ENCODE results near the gene PSMB11.

Gene PSMB11

DNA sequence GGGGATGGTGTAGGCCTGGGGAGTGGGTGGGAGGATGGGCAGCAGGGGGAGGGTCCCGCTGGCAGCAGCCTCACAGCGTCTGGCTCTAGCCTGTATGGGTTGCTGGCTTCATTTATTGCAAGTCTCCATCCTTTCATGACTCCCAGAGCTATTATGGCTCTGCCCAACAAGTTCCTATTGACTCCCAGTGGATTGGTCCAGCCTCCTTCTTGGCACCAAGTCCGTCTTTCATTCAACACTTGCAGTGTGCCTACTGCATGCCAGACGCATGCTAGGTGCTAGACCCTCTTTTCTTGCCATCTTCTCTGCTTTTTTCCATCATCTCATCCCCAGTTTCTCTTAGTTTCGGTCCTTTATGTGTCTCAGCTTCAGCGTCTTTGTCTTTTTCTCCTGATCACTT lies 1.1 kb downstream of the PSMB11 start:
- H3K9me3 ChIP-seq (ENCODE audit: control insufficient read depth in 1 of 2, low read length in 2 of 2), result no peaks in the 10 kb centered on the region
- no peaks in the 10 kb centered on the region for H3K27me3 ChIP-seq (ENCODE audit: control insufficient read depth in 1 of 2, insufficient read depth in 2 of 2, low read length in 2 of 2)
- no peak overlapping the region for H3K4me3 ChIP-seq (ENCODE audit: low read depth in 1 of 2, low read length in 2 of 2)
- no peak overlapping the region for H3K27ac ChIP-seq (ENCODE audit: low read depth, low read length)
- peaks cover 12 to 13% of the 10 kb centered on the region in 2 donors for H3K4me1 ChIP-seq (ENCODE audit: control insufficient read depth in 1 of 2, insufficient read depth in 2 of 2, low read length in 2 of 2)
- H3K36me3 ChIP-seq (ENCODE audit: control insufficient read depth in 1 of 2, insufficient read depth in 2 of 2, low read length in 2 of 2), result no peaks in the 10 kb centered on the region
- H3K9ac ChIP-seq (ENCODE audit: low read depth in 1 of 2, low read length in 2 of 2), result no peak overlapping the region

DNA sequence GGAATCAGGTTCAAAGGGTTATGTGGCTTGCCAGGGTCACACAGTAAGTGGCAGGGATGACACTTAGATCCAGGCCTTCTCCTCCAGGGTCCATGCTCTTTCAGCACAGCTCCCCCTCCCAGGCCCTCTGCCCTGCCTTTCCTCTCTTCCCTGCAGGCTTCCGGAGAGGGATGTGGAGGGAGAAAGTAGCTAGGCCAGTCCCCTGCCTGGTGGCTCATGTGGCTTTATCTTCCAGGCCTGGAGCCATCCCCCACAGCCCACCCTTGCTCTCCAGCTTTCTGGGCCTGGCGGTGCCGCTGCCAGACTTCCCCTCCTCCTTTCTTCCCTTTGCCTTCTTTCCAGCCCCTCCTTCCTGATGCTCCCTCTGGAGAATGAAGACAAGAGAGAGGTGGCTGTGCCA lies 1.7 kb downstream of the PSMB11 start:
- Histone ChIP-seq H3K9ac (ENCODE audit: low read depth in 1 of 2, low read length in 2 of 2) (no peak overlapping the region), H3K36me3 (ENCODE audit: control insufficient read depth in 1 of 2, insufficient read depth in 2 of 2, low read length in 2 of 2) (no peaks in the 10 kb centered on the region)

DNA sequence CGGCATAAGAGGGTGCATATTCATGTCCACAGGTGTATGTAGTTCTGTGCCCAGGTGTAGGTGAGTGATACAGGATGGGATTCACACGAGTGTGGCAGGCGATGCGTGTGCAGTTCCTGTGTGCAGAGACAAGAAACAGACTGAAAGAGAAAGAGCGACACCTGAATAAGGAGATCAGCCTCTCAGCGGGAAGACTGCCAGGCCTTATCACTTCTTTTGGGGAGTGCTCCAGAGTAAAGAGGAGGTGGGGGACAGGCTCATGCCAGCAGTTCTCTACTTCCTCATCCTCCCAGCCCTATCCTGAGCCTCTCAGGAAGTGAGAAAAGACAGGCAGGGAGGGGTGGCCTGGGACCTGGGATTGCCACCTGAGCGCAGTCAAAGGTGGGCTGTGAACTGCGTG lies 2.8 kb downstream of the PSMB11 start:
- Histone ChIP-seq H3K4me1 (ENCODE audit: control insufficient read depth in 1 of 2, insufficient read depth in 2 of 2, low read length in 2 of 2) (peaks cover 12 to 13% of the 10 kb centered on the region in 2 donors), H3K9ac (ENCODE audit: low read depth in 1 of 2, low read length in 2 of 2) (no peak overlapping the region), H3K4me3 (ENCODE audit: low read depth in 1 of 2, low read length in 2 of 2) (no peak overlapping the region), H3K36me3 (ENCODE audit: control insufficient read depth in 1 of 2, insufficient read depth in 2 of 2, low read length in 2 of 2) (no peaks in the 10 kb centered on the region), H3K9me3 (ENCODE audit: control insufficient read depth in 1 of 2, low read length in 2 of 2) (no peaks in the 10 kb centered on the region), H3K27ac (ENCODE audit: low read depth, low read length) (no peak overlapping the region), H3K27me3 (ENCODE audit: control insufficient read depth in 1 of 2, insufficient read depth in 2 of 2, low read length in 2 of 2) (no peaks in the 10 kb centered on the region)

More for the DNA sequence above, 1.7 kb downstream of the PSMB11 start:
- peaks cover 12 to 13% of the 10 kb centered on the region in 2 donors for H3K4me1 ChIP-seq (ENCODE audit: control insufficient read depth in 1 of 2, insufficient read depth in 2 of 2, low read length in 2 of 2)
- no peak overlapping the region for H3K27ac ChIP-seq (ENCODE audit: low read depth, low read length)
- H3K27me3 ChIP-seq (ENCODE audit: control insufficient read depth in 1 of 2, insufficient read depth in 2 of 2, low read length in 2 of 2), result no peaks in the 10 kb centered on the region
- no peaks in the 10 kb centered on the region for H3K9me3 ChIP-seq (ENCODE audit: control insufficient read depth in 1 of 2, low read length in 2 of 2)
- H3K4me3 ChIP-seq (ENCODE audit: low read depth in 1 of 2, low read length in 2 of 2), result no peak overlapping the region

DNA sequence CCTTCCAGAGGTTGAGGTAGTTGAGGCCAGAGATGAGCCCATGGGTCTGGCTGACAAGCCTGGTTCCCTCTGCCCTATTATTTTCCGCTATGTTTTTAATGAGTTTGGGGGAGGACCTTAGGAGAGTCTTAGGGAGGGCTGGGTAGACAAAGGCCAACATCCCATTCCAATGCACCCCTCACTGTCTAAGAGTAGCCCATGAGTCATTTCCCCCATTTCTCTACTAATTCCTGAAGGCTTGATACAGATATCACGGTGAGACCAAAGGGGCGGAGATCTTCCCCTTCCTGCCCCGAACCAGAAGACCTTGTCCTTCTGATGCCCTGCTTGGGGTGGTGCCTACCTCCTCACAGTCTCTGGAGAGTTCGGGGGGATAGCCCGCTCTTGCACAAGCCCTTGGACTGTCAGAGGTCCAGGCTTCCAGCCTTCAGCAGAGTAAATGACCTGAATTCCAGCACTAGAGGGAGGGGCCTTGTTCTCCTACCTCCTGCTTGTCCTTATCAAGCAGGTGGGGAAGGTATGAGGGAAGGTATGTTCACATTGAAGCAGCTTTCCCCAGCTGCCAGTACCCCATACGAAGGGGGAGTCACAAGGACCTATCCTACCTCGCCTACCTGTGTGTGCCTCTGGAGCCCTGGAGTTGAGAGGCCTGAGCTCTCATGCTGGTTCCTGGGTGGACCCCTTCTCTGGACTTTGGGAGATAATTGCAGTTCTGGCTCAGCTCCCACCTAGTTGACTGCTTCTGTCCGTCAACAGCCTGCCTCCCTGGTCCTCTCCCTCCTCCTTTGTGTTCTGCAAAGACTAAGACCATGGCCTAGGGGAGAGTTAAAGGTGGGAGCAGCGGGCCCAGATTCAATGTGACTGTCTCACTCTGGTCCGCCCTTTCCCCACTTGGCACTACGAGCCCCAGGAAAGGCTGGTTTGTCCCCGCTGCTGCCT lies 3.7 kb downstream of the PSMB11 start:
- H3K36me3 ChIP-seq (ENCODE audit: control insufficient read depth in 1 of 2, insufficient read depth in 2 of 2, low read length in 2 of 2), result no peaks in the 10 kb centered on the region
- no peaks in the 10 kb centered on the region for H3K9me3 ChIP-seq (ENCODE audit: control insufficient read depth in 1 of 2, low read length in 2 of 2)
- H3K27me3 ChIP-seq (ENCODE audit: control insufficient read depth in 1 of 2, insufficient read depth in 2 of 2, low read length in 2 of 2), result no peaks in the 10 kb centered on the region
- H3K27ac ChIP-seq (ENCODE audit: low read depth, low read length), result no peak overlapping the region
- H3K4me1 ChIP-seq (ENCODE audit: control insufficient read depth in 1 of 2, insufficient read depth in 2 of 2, low read length in 2 of 2), result peaks cover 12 to 13% of the 10 kb centered on the region in 2 donors
- no peak overlapping the region for H3K4me3 ChIP-seq (ENCODE audit: low read depth in 1 of 2, low read length in 2 of 2)
- H3K9ac ChIP-seq (ENCODE audit: low read depth in 1 of 2, low read length in 2 of 2), result no peak overlapping the region

DNA sequence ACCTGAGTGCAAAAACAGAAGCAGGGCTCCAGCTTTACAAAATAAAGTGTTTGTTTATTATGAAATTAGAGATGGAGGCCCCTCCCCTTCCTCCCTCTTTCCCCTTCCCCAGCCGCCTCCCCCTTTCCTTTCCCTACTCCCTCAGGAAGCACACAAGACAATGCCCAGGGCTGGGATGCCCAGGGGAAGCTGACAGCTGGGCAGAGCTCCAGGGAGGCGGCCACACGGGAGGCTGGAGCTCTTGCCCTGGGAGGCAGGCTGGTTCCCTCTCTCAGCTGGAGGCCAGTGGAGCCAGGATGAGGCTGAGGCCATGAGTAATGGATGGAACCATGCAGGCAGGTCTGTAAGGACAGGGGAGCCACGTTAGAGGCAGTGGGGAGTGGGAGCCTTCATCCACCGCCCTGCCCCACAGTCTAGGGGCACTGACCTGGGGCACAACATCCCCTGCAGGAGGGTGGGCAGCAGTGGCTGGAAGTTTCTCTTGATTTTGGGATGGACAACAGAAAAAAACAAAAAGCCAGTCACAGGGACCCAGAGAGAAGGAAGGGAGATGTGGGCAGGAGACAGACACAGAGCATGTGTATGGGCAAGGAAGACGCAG lies 5.1 kb downstream of the PSMB11 start:
- Histone ChIP-seq H3K27me3 (ENCODE audit: control insufficient read depth in 1 of 2, insufficient read depth in 2 of 2, low read length in 2 of 2) (no peaks in the 10 kb centered on the region), H3K36me3 (ENCODE audit: control insufficient read depth in 1 of 2, insufficient read depth in 2 of 2, low read length in 2 of 2) (no peaks in the 10 kb centered on the region), H3K4me3 (ENCODE audit: low read depth in 1 of 2, low read length in 2 of 2) (no peak overlapping the region), H3K9me3 (ENCODE audit: control insufficient read depth in 1 of 2, low read length in 2 of 2) (no peaks in the 10 kb centered on the region), H3K27ac (ENCODE audit: low read depth, low read length) (no peak overlapping the region), H3K4me1 (ENCODE audit: control insufficient read depth in 1 of 2, insufficient read depth in 2 of 2, low read length in 2 of 2) (peaks cover 12 to 13% of the 10 kb centered on the region in 2 donors), H3K9ac (ENCODE audit: low read depth in 1 of 2, low read length in 2 of 2) (no peak overlapping the region)

DNA sequence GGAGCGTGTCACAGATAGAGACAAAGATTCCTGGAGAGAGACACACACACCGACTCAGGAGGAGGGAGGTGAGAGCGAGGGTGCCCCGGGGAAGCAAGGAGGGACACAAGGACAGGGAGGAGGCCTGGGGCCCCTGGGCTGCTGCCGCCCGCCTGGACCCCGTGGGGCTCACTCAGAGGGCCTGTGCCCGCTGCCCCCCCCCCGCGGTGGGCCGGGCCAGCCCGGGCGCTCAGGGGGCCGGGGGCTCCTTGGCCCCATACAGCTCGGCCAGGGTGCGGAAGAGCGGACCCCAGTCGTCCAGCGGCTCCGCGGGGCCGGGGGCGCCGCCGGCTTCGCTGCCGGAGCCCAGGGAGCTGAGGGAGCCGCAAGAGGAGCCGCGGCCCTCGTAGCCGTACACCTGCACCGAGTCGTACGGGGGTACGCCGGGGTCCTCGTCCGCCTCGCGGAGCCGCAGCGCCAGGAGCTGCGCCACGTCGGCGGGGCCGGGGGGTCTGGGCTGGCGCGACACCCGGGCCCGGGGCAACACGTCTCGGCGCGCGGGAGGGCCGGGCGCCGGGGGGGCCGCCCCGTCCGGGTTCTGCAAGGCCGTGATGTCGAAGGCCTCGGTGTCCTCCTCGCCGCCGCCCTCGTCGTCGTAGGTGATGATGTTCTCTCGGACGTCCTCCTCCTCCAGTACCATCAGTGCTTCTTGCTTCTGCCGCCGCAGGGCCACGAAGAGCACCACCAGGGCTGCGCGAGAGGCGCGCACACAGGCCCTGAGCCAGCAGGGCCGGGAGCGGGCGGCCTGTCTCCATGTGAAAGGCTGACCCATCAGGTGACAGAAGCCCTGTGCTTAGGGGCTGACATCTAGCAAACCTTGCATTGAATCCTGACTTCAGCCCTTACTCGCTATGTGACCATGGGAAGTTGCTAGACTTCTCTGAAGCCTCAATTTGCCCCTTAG lies 6.0 kb downstream of the PSMB11 start:
- Histone ChIP-seq H3K27ac (ENCODE audit: low read depth, low read length) (no peak overlapping the region), H3K27me3 (ENCODE audit: control insufficient read depth in 1 of 2, insufficient read depth in 2 of 2, low read length in 2 of 2) (no peaks in the 10 kb centered on the region), H3K9ac (ENCODE audit: low read depth in 1 of 2, low read length in 2 of 2) (no peak overlapping the region), H3K4me1 (ENCODE audit: control insufficient read depth in 1 of 2, insufficient read depth in 2 of 2, low read length in 2 of 2) (peaks cover 12 to 13% of the 10 kb centered on the region in 2 donors), H3K36me3 (ENCODE audit: control insufficient read depth in 1 of 2, insufficient read depth in 2 of 2, low read length in 2 of 2) (no peaks in the 10 kb centered on the region), H3K9me3 (ENCODE audit: control insufficient read depth in 1 of 2, low read length in 2 of 2) (no peaks in the 10 kb centered on the region), H3K4me3 (ENCODE audit: low read depth in 1 of 2, low read length in 2 of 2) (no peak overlapping the region)

DNA sequence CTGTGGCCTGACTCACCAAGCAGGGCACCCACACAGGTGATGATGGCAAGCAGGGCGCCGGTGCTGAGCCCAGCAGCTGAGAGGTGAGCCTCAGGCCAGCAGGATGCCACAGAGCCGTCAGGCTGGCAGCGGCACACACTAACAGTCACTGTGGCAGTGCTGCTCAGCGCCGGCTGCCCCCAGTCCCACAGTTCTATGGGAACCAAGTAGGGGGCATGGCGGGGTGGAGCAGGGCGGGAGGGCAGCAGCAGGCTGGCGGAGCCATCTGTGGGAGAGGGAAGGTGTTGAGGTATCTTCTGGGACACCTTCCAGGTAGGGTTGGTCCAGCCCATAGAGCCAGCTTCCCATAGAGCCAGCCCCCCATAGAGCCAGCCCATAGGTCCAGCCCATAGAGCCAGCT lies 7.0 kb downstream of the PSMB11 start:
- Histone ChIP-seq H3K9me3 (ENCODE audit: control insufficient read depth in 1 of 2, low read length in 2 of 2) (no peaks in the 10 kb centered on the region), H3K27me3 (ENCODE audit: control insufficient read depth in 1 of 2, insufficient read depth in 2 of 2, low read length in 2 of 2) (no peaks in the 10 kb centered on the region), H3K36me3 (ENCODE audit: control insufficient read depth in 1 of 2, insufficient read depth in 2 of 2, low read length in 2 of 2) (no peaks in the 10 kb centered on the region), H3K27ac (ENCODE audit: low read depth, low read length) (no peak overlapping the region), H3K4me3 (ENCODE audit: low read depth in 1 of 2, low read length in 2 of 2) (no peak overlapping the region), H3K4me1 (ENCODE audit: control insufficient read depth in 1 of 2, insufficient read depth in 2 of 2, low read length in 2 of 2) (peaks cover 12 to 13% of the 10 kb centered on the region in 2 donors), H3K9ac (ENCODE audit: low read depth in 1 of 2, low read length in 2 of 2) (no peak overlapping the region)

DNA sequence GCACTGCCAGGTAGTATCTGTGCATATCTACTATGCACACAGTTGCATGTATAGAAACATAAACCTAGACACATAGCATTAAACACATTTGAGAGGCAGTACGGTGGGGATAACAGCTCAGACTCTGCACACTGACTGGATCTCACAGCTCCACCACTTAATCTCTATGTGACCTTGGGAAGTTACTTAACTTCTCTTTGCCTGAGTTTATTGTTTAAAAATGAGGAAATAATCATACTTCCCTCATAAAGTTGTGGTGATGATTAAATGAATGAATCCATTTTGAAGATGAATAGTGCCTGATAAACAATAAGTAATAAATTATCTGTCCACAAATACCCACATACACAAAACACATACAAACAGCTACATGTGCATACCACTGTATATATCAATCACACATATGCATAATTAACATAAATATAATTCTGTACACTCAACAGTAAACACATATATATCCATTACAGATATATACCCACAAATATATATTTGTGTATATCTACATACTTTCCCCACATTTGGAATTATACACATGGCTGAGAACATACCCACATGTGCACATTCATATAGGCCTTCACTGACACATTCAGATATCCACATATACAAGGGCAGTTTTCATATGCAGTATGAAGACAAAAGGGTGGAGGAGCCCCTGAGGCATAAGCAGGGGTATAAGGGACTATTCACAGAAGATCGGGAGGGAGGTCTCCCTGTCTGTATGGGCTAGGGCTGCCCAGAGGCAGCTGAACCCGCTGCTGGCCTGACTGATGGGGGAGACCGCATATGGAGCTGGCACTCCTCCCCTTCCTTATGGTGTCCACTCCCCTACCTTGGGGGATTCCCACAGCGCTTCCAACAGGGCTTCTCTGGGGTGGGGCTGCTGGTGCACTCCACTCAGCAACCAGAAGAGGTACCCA lies 9.4 kb downstream of the PSMB11 start:
- no peak overlapping the region for H3K27ac ChIP-seq (ENCODE audit: low read depth, low read length)
- no peaks in the 10 kb centered on the region for H3K36me3 ChIP-seq (ENCODE audit: control insufficient read depth in 1 of 2, insufficient read depth in 2 of 2, low read length in 2 of 2)
- no peaks in the 10 kb centered on the region for H3K9me3 ChIP-seq (ENCODE audit: control insufficient read depth in 1 of 2, low read length in 2 of 2)
- peaks cover 3 to 7% of the 10 kb centered on the region in 2 donors for H3K4me1 ChIP-seq (ENCODE audit: control insufficient read depth in 1 of 2, insufficient read depth in 2 of 2, low read length in 2 of 2)
- no peak overlapping the region for H3K9ac ChIP-seq (ENCODE audit: low read depth in 1 of 2, low read length in 2 of 2)
- no peak overlapping the region for H3K4me3 ChIP-seq (ENCODE audit: low read depth in 1 of 2, low read length in 2 of 2)
- no peaks in the 10 kb centered on the region for H3K27me3 ChIP-seq (ENCODE audit: control insufficient read depth in 1 of 2, insufficient read depth in 2 of 2, low read length in 2 of 2)

DNA sequence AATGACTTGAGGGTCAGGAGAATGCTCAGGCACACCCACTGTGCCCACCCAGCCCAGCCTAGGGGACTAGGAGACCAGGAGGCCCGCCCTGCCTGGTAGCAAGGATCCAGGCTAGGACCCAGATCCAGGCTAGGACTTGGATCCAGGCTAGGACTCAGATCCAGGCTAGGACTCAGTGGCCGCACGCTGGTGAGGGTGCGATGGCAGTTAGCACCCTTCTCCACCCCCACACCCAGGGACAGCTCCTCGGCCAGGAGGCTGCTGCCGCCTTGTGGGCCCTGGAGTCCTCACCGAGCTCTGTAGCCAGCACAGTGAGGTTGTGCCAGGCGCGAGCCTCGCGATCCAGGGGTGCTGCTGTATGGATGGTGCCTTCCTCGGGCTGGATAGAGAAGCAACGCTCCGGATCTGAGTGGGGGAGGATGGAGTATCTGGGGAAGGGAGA lies 10.2 kb downstream of the PSMB11 start:
- no peaks in the 10 kb centered on the region for H3K27me3 ChIP-seq (ENCODE audit: control insufficient read depth in 1 of 2, insufficient read depth in 2 of 2, low read length in 2 of 2)
- no peaks in the 10 kb centered on the region for H3K36me3 ChIP-seq (ENCODE audit: control insufficient read depth in 1 of 2, insufficient read depth in 2 of 2, low read length in 2 of 2)
- H3K4me3 ChIP-seq (ENCODE audit: low read depth in 1 of 2, low read length in 2 of 2), result no peak overlapping the region
- H3K27ac ChIP-seq (ENCODE audit: low read depth, low read length), result no peak overlapping the region
- no peak overlapping the region for H3K9ac ChIP-seq (ENCODE audit: low read depth in 1 of 2, low read length in 2 of 2)
- no peaks in the 10 kb centered on the region for H3K9me3 ChIP-seq (ENCODE audit: control insufficient read depth in 1 of 2, low read length in 2 of 2)
- H3K4me1 ChIP-seq (ENCODE audit: control insufficient read depth in 1 of 2, insufficient read depth in 2 of 2, low read length in 2 of 2), result peaks cover 10 to 14% of the 10 kb centered on the region in 2 donors
